Left lung (tissue), 10 donors: Measurements from ENCODE around the gene NDRG3. TPM values are rescaled to one million over a fixed set of nuclear protein-coding genes. Genes with fewer than 3 reads are reported as not detected.
"Not testable (repeated sequence)": the region's sequence is repeated elsewhere in the genome, so short reads cannot be mapped to it uniquely, and the experiment has no call there.

Experiments used
- ATAC-seq: fragments of 200-7000 bp; cut with Tn5 transposase; one replicate; pipeline ENCODE4 v1.9.1; 2020; ENCODE audit warnings: moderate library complexity
- DNase-seq, 4 donors: peaks; one replicate each; pipeline ENCODE4 v3.0.0-alpha.2; 2013 to 2020
- H3K27ac ChIP-seq, 2 donors: fragments of 200-600 bp; sonication (generic) in 1 of 2; one replicate each; pipeline versions ENCODE4 v1.5.0 to v1.8.0; 2020 to 2021
- H3K27me3 ChIP-seq, 2 donors: fragments of 200-600 bp; sonication (generic) in 1 of 2; one replicate each; pipeline versions ENCODE4 v1.5.0 to v1.8.0; 2020 to 2021
- H3K36me3 ChIP-seq, 2 donors: fragments of 200-600 bp; sonication (generic) in 1 of 2; one replicate each; pipeline versions ENCODE4 v1.5.0 to v1.8.0; 2020 to 2021
- H3K4me1 ChIP-seq, 2 donors: fragments of 200-600 bp; one replicate each; pipeline ENCODE4 v1.8.0; 2021
- H3K4me3 ChIP-seq, 2 donors: fragments of 200-600 bp; sonication (generic) in 1 of 2; one replicate each; pipeline versions ENCODE4 v1.5.0 to v1.8.0; 2020 to 2021; ENCODE audit warnings: mild to moderate bottlenecking in 1 of 2
- H3K9me3 ChIP-seq, 2 donors: fragments of 200-600 bp; sonication (generic) in 1 of 2; one replicate each; pipeline versions ENCODE4 v1.5.0 to v1.8.0; 2020 to 2021
- intact Hi-C, 2 donors: fragments of 100-400 bp; cut with DNase I; formaldehyde crosslinking; loops; one replicate each; pipeline versions ENCODE4 v1.11.2 to v1.14.2; 2022
- polyA plus RNA-seq, 6 donors: library from polyadenylated mRNA; unstranded; fragments of 120-200 nt; gene quantifications; one replicate each; pipeline ENCODE4 v1.2.1, GENCODE V29; 2013; ENCODE audit not compliant: insufficient read length in 6 of 6
- total RNA-seq, 2 donors: library from RNA; stranded (reverse); fragmentation: NEBNext Ultra II Directional; extraction: Animal tissue kit (Norgen Biotek cat#: 25700); gene quantifications; one replicate each; pipeline ENCODE4 v1.2.1, GENCODE V29; 2021
- TF ChIP-seq, protein P1 (sequence below), 2 donors: fragments of 200-600 bp; sonication (generic) in 1 of 2; IDR thresholded peaks; one replicate each; pipeline versions ENCODE4 v1.5.0 to v1.8.0; 2021; ENCODE audit warnings: antibody characterized with exemption in 2 of 2
- donor health status: DM: no; HTN: yes; CAD: no.
- donor health status: DM: no; HTN: no; CAD: no.

Gene NDRG3
- total and polyA plus RNA-seq, 8 donors = 28.6 to 41.2 (median 33.9) TPM

DNA sequence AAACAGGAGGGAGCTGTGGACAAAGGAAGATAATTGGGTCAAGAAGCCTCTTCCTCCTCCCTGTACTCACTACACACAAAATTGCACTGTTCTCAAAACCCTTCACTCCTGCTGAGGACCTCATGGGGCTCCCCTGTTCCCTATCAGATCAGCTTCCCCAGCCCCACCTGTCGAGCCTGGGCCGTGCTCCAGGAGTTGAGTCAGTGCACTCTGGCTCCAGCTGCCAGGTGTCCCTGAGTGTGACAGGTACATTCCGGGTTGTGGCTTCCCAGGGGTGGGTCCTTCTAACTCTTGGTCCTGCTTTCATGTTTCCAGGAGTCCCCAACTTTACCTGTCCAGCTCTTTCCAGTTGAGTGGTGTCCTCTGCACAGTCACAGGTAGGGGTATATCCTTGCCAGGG, 131.9 kb downstream of the NDRG3 start:
- DNase-seq (peak in 2 of 4 donors; percentile 68 to 85), ATAC-seq (peak; percentile 84)
- H3K36me3 ChIP-seq = peaks cover 0 to 70% of the 10 kb centered on the region in 2 donors
- TF ChIP-seq, protein P1, sequence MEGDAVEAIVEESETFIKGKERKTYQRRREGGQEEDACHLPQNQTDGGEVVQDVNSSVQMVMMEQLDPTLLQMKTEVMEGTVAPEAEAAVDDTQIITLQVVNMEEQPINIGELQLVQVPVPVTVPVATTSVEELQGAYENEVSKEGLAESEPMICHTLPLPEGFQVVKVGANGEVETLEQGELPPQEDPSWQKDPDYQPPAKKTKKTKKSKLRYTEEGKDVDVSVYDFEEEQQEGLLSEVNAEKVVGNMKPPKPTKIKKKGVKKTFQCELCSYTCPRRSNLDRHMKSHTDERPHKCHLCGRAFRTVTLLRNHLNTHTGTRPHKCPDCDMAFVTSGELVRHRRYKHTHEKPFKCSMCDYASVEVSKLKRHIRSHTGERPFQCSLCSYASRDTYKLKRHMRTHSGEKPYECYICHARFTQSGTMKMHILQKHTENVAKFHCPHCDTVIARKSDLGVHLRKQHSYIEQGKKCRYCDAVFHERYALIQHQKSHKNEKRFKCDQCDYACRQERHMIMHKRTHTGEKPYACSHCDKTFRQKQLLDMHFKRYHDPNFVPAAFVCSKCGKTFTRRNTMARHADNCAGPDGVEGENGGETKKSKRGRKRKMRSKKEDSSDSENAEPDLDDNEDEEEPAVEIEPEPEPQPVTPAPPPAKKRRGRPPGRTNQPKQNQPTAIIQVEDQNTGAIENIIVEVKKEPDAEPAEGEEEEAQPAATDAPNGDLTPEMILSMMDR (IDR thresholded peaks at IDR 0.05) = no peak
- no peaks in the 10 kb centered on the region for H3K4me1 ChIP-seq
- H3K27me3 ChIP-seq = no peaks in the 10 kb centered on the region
- intact Hi-C loops = no loop called here
- no peaks in the 10 kb centered on the region for H3K9me3 ChIP-seq
- H3K4me3 ChIP-seq = no peak overlapping the region
- no peak overlapping the region for H3K27ac ChIP-seq

DNA sequence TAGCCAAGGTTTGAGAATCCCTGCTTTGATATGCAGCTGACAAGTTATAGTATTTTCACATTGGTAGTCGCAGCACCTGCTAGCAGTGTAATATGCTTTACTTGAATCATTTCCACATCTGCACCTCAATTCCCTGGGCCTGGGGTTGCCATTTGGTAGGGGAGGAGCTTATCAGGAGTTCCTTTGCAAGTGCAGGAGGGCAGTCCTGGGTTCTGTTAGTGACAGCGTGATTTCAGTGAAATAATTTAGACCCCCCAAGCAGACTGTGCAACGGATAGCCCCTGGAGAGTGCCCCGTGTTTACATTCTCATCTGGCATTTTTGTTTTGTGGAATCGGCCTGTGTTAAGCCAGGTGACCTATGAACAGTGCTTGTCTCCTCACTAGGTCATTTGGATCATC, 134.3 kb downstream of the NDRG3 start:
- H3K27ac ChIP-seq = no peak overlapping the region
- no peak overlapping the region for H3K4me3 ChIP-seq
- H3K36me3 ChIP-seq = peaks cover 0 to 85% of the 10 kb centered on the region in 2 donors
- H3K27me3 ChIP-seq = no peaks in the 10 kb centered on the region
- TF ChIP-seq, protein P1 (IDR thresholded peaks at IDR 0.05) = no peak
- H3K4me1 ChIP-seq = peaks cover 10 to 20% of the 10 kb centered on the region in 2 donors
- DNase-seq = no peak
- intact Hi-C loops = no loop called here
- no peaks in the 10 kb centered on the region for H3K9me3 ChIP-seq
- ATAC-seq = no peak

DNA sequence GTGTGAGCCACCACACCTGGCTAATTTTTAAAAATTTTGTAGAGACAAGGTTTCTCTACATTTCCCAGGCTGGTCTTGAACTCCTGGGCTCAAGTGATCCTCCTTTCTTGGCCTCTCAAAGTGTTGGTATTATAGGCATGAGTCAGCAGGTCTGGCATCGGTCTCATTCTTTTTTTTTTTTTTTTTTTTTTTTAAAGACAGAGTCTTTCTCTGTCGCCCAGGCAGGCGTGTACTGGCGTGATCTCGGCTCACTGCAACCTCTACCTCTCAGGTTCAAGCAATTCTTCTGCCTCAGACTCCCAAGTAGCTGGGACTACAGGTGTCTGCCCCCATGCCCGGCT, 137.5 kb downstream of the NDRG3 start:
- peak overlapping the region in 1 of 2 donors; percentile 96 for H3K27ac ChIP-seq
- peaks cover 18 to 31% of the 10 kb centered on the region in 2 donors for H3K4me1 ChIP-seq
- H3K4me3 ChIP-seq, ATAC-seq, H3K9me3 ChIP-seq, H3K27me3 ChIP-seq, intact Hi-C loops, DNase-seq: not testable (repeated sequence)
- H3K36me3 ChIP-seq = peaks cover 0 to 58% of the 10 kb centered on the region in 2 donors

DNA sequence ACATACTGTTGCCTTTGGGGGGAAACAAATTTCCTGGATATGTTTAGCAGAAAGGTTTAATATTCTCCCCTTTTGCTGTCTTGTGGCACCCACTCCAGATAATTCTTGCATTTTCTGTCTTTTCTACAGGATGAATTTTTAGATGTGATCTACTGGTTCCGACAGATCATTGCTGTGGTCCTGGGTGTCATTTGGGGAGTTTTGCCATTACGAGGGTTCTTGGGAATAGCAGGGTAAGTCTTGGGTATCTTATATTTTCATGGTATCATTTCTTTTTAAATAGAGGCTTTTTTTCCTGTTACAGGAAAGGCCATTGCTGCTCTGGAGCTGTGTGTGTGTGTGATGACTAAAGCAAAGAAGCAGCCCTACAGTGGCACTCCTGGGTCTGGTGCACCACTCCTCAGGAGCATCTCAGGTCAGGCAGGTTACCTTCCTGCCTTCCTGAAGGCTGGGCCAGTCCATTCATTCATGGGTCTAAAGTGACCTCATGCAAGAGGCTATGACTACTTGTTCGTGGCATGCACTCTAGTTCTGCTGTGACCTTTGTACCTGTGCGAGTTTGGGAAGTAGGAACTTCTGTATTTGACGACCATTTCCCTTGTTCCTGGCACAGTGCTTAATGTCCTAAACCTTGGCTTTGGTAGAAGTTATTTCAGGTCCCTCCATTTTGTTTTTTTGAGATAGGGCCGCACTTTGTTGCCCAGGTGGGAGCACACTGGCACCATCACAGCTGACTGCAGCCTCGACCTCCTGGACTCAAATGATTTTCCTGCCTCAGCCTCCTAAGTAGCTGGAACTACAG, 138.1 kb downstream of the NDRG3 start:
- Histone ChIP-seq H3K36me3 (peaks cover 0 to 52% of the 10 kb centered on the region in 2 donors), H3K27me3 (no peaks in the 10 kb centered on the region), H3K4me3 (peak overlapping the region in 1 of 2 donors; percentile 98), H3K9me3 (no peaks in the 10 kb centered on the region), H3K27ac (peak overlapping the region in 1 of 2 donors; percentile 96), H3K4me1 (peaks cover 18 to 31% of the 10 kb centered on the region in 2 donors)
- ATAC-seq = no peak
- TF ChIP-seq, protein P1 (IDR thresholded peaks at IDR 0.05) = no peak
- no peak for DNase-seq
- intact Hi-C loops = no loop called here

DNA sequence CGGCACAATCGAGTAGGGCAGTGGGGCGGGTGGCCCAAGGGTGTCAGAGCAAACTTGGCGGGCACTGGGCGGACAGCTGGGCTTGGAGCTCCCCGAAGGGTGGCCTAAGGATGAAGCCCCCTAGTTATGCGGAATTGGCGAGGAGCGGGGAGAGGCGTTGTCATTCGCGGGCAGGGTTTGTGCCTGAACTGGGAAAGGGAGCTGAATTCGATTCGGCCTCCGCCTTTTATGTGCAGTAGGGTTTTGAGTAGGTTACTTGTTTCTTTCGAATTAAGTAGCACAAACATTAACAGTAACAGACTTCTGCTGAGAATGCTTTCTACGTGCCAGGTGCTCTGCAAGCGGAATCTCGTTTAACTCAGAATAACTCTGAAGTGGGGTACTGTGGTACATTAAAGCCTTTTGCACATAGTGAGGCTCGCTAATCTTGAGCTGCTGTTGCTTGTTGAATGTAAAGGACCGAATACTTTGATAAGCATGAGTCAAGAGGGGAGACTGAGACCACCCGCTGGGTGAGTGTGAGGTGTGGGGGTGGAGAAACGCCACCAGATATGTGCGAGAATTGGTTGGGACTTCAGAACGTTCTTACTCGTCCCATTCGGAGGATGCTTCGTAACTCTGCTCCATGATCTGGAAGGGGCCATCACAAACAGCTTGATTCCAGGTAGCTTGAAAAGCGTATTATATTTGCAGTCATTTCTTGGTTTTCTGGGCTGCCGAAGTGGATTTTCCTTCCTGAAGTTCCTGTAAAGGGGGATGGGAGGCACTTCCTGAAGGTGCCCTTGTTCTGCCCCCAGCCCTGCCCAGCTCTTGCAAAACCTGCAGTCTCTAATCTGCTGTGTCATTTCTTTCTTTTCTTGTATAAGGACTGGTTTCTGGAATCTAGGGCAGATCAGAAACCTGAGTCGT, 139.5 kb downstream of the NDRG3 start:
- peak overlapping the region; percentile 89 to 96 for H3K27ac ChIP-seq
- H3K4me1 ChIP-seq = peaks cover 18 to 31% of the 10 kb centered on the region in 2 donors
- ATAC-seq (peak; percentile 33), DNase-seq (peak in 3 of 4 donors; percentile 33 to 79 (median 59))
- no peaks in the 10 kb centered on the region for H3K27me3 ChIP-seq
- intact Hi-C loops = no loop called here
- H3K36me3 ChIP-seq = peaks cover 0 to 39% of the 10 kb centered on the region in 2 donors
- no peaks in the 10 kb centered on the region for H3K9me3 ChIP-seq
- H3K4me3 ChIP-seq = peak overlapping the region; percentile 98 to 99
- TF ChIP-seq, protein P1 (IDR thresholded peaks at IDR 0.05) = no peak
